ENCODE results near the gene TAL1. TPM values are rescaled to one million over a fixed set of nuclear protein-coding genes. Genes with fewer than 3 reads are reported as not detected.
A peak's percentile ranks its signal among the peaks of the same experiment; 100 is the strongest.

The TAL1 gene
- total and polyA plus RNA-seq, 7 donors: 1.2 to 3.9 (median 2.7) TPM; not detected in 1

DNA sequence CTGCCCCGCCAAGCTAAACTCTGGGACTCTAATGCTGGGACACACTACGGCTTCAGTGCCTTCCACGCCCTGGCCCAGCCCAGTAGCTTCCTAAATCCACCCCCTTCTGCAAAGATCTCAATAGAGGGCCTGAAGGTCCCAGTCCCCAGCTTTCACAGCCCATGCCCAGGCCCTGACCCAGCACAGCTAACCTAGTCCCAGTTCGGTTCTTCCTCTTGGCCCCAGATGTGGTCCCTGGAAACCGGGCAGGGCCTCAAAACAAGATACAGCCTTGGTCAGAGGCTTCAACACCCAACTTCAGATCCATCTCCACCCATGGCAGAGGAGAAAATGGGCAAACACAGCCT, 41.5 kb downstream of the TAL1 start:
- Histone ChIP-seq H3K27me3 (no peaks in the 10 kb centered on the region), H3K27ac (peak overlapping the region in 3 of 4 donors; percentile 3 to 30 (median 12)), H3K4me3 (no peak overlapping the region), H3K4me1 (peaks cover 0 to 21% (median 17%) of the 10 kb centered on the region in 4 donors), H3K36me3 (no peaks in the 10 kb centered on the region), H3K9me3 (no peaks in the 10 kb centered on the region)
- WGBS, 2 donors: 17 to 51% methylated on average over 5 of the region's 5 CpGs
- intact Hi-C loops (cut with DNase I): loop anchor here (5.0 kb wide), 2 partner anchors 247 to 522 kb away; partner anchors contain the start of gene FOXD2
- no peak for DNase-seq
- TF ChIP-seq POLR2A (IDR thresholded peaks at IDR 0.05): no peak

GRCh38 chr1:47189844-47190508, 42.0 kb downstream of the TAL1 start, which contains the start of gene PDZK1IP1:
Gene PDZK1IP1 (minus strand): TSS chr1:47190036. CDS start chr1:47189932, 104 bp downstream.
- peak within 1 kb of the TSS in 3 of 4 donors; percentile 3 to 30 (median 12) for H3K27ac ChIP-seq
- intact Hi-C loops (cut with DNase I): loop anchor here (5.0 kb wide), 2 partner anchors 247 to 522 kb away; partner anchors contain the start of gene FOXD2
- 11 to 58% methylated on average over 16 of the region's 16 CpGs for WGBS, 2 donors

DNA sequence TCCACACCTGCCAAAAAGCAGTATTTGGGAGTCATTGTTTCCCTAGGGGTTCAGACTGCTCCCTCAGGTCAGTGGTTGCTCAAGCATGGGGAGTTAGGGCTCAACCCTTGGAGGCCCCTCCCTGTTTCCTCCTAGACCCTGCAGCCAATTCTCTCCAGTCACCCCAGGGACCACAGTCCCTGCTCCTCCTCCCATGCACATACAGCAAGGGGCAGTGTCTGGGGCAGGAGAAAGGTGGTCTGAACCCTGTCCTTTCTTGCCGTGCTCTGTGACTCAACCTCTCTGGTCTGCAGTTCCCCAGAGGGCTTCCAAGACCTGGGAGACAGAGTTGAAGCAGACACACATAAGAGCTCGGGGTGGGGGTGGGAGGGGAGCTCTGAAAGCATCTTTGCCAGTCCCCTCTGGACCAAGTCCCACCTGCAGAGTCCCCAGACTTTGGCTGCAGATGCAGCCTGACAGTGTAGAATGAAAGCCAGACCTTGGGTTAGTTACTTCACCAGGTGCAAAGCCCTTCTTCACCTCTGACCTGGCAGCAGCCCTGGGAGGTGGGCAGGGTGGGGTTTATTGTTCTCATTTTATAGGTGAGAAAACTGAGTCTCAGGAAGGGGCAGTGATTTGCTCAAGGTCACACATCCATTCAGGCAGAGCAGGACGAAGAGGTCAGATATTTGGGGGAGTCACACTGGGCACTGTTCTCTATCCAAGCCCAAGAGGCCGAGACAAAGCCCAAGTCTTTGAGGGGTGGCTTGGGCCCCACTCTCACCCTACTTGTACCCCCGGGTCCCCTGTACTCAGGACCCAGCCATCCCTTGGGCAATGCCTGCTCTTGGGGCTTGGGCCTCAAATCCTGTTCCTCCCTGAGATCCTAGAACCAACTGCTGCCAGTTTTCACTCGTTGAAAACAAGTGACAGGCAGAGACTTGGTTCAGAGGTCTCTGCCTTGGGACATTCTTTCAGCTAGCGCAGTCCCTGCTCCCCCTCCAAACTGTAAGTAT, 42.9 kb downstream of the TAL1 start:
- intact Hi-C loops (cut with DNase I): no loop called here
- Histone ChIP-seq H3K27me3 (no peaks in the 10 kb centered on the region), H3K9me3 (no peaks in the 10 kb centered on the region), H3K27ac (peak overlapping the region in 1 of 4 donors; percentile 12), H3K36me3 (no peaks in the 10 kb centered on the region), H3K4me1 (peaks cover 0 to 21% (median 17%) of the 10 kb centered on the region in 4 donors), H3K4me3 (no peak overlapping the region)
- no peak for DNase-seq
- 26 to 61% methylated on average over 7 of the region's 7 CpGs for WGBS, 2 donors
- TF ChIP-seq EP300 (IDR thresholded peaks at IDR 0.05): no peak
- TF ChIP-seq POLR2A (IDR thresholded peaks at IDR 0.05): no peak
- TF ChIP-seq POLR2AphosphoS5 (IDR thresholded peaks at IDR 0.05): no peak
- no peak for TF ChIP-seq CTCF (IDR thresholded peaks at IDR 0.05)

More at GRCh38 chr1:47189844-47190508, 42.0 kb downstream of the TAL1 start, which contains the start of gene PDZK1IP1:
- Histone ChIP-seq H3K9me3 (no peaks in the 10 kb centered on the region), H3K27me3 (no peaks in the 10 kb centered on the region), H3K4me3 (no peak within 1 kb of the TSS), H3K4me1 (peaks cover 0 to 21% (median 17%) of the 10 kb centered on the region in 4 donors), H3K36me3 (no peaks in the 10 kb centered on the region)
- DNase-seq: peak; percentile 89
- TF ChIP-seq EP300 (IDR thresholded peaks at IDR 0.05) (no peak), POLR2AphosphoS5 (IDR thresholded peaks at IDR 0.05) (peak in 1 of 4 donors; percentile 13), CTCF (IDR thresholded peaks at IDR 0.05) (no peak), POLR2A (IDR thresholded peaks at IDR 0.05) (no peak)

DNA sequence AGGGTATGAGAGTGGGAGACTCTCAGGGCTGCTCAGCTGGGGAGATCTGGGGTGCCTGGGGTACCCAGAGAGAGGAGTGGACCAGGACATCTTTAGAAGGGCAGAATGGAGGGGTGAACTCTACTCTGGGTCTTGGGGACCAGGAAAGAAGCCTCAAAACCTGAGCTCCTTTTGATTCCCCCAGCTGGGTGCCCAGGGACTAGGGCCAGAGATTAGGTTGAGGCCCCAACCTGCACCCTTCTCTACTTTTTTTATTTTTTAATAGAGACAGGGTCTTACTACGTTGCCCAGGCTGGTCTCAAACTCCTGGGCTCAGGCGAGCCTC, 44.1 kb downstream of the TAL1 start:
- Histone ChIP-seq H3K4me3 (no peak overlapping the region), H3K4me1 (peaks cover 0 to 19% (median 16%) of the 10 kb centered on the region in 4 donors), H3K36me3 (no peaks in the 10 kb centered on the region), H3K27ac (no peak overlapping the region), H3K27me3 (peaks cover 0 to 12% (median 0%) of the 10 kb centered on the region in 3 donors), H3K9me3 (no peaks in the 10 kb centered on the region)
- DNase-seq: no peak
- TF ChIP-seq CTCF (IDR thresholded peaks at IDR 0.05) (no peak), EP300 (IDR thresholded peaks at IDR 0.05) (no peak), POLR2AphosphoS5 (IDR thresholded peaks at IDR 0.05) (no peak), POLR2A (IDR thresholded peaks at IDR 0.05) (no peak)
- WGBS, 2 donors: 81 to 84% methylated on average over 2 of the region's 2 CpGs
- intact Hi-C loops (cut with DNase I): no loop called here
